Neural cell (in vitro differentiated cells): Measurements from ENCODE around the gene TRIM6. TPM values are rescaled to one million over a fixed set of nuclear protein-coding genes. Genes with fewer than 3 reads are reported as not detected.
"Not testable (repeated sequence)": the region's sequence is repeated elsewhere in the genome, so short reads cannot be mapped to it uniquely, and the experiment has no call there.

Experiments used
- H2AFZ ChIP-seq: fragments of 200-600, 300-800 bp; sonication (generic), shearing (Covaris generic); 2 replicates; pipeline ENCODE4 v1.6.0; 2014; ENCODE audit warnings: low read depth, mild to moderate bottlenecking, antibody characterized with exemption, low read length, moderate library complexity
- H3F3A ChIP-seq: fragments of 200-600 bp; shearing (Covaris generic); 2 replicates; pipeline ENCODE4 v1.6.1; 2016; ENCODE audit warnings: mild to moderate bottlenecking, moderate library complexity, mixed read lengths, antibody characterized with exemption, low read length; ENCODE audit not compliant: insufficient read depth, poor library complexity, severe bottlenecking
- H3K27ac ChIP-seq: fragments of 200-600, 300-800 bp; sonication (generic), shearing (Covaris generic); 2 replicates; pipeline ENCODE4 v1.5.1; 2014; ENCODE audit warnings: mild to moderate bottlenecking, low read length, moderate library complexity
- H3K27me3 ChIP-seq: fragments of 300-800, 200-600 bp; sonication (generic), shearing (Covaris generic); 2 replicates; pipeline ENCODE4 v1.6.0; 2014; ENCODE audit warnings: mild to moderate bottlenecking, low read depth, low read length, moderate library complexity; ENCODE audit not compliant: insufficient read depth
- H3K36me3 ChIP-seq: fragments of 300-800, 200-600 bp; sonication (generic), shearing (Covaris generic); 2 replicates; pipeline ENCODE4 v1.5.1; 2014; ENCODE audit warnings: mild to moderate bottlenecking, antibody characterized with exemption, low read length, moderate library complexity; ENCODE audit not compliant: insufficient read depth
- H3K4me2 ChIP-seq: fragments of 300-800, 200-600 bp; sonication (generic), shearing (Covaris generic); 2 replicates; pipeline ENCODE4 v1.6.0; 2014; ENCODE audit warnings: mild to moderate bottlenecking, low read length
- H3K4me3 ChIP-seq: fragments of 300-800, 200-600 bp; sonication (generic), shearing (Covaris generic); 2 replicates; pipeline ENCODE4 v1.5.1; 2014; ENCODE audit warnings: mild to moderate bottlenecking, low read length, moderate library complexity
- H3K79me2 ChIP-seq: fragments of 200-600 bp; shearing (Covaris generic); replicated peaks from 2 replicates; pipeline ENCODE4 v1.6.0; 2014; ENCODE audit warnings: mild to moderate bottlenecking, low read length, moderate library complexity; ENCODE audit not compliant: insufficient read depth
- H3K9ac ChIP-seq: fragments of 300-800, 200-600 bp; sonication (generic), shearing (Covaris generic); 2 replicates; pipeline ENCODE4 v1.6.1; 2016; ENCODE audit warnings: mild to moderate bottlenecking, low read length, mixed read lengths
- H3K9me2 ChIP-seq: fragments of 200-600 bp; shearing (Covaris generic); 2 replicates; pipeline ENCODE4 v1.6.1; 2016; ENCODE audit warnings: mild to moderate bottlenecking, low read length, mixed read lengths; ENCODE audit not compliant: insufficient read depth
- H3K9me3 ChIP-seq: fragments of 200-600, 300-800 bp; sonication (generic), shearing (Covaris generic); 2 replicates; pipeline ENCODE4 v1.6.1; 2016; ENCODE audit warnings: mild to moderate bottlenecking, mixed run types, low read length, moderate library complexity, mixed read lengths
- H4K20me1 ChIP-seq: fragments of 200-600 bp; shearing (Covaris generic); 2 replicates; pipeline ENCODE4 v1.6.1; 2016; ENCODE audit warnings: mild to moderate bottlenecking, mixed run types; ENCODE audit not compliant: insufficient read depth
- CTCF ChIP-seq: fragments of 450-650 bp; IDR thresholded peaks from 2 replicates; pipeline ENCODE4 v1.5.1; 2014; ENCODE audit warnings: antibody characterized with exemption, mild to moderate bottlenecking, moderate library complexity; ENCODE audit not compliant: poor library complexity, severe bottlenecking
- EP300 ChIP-seq: fragments of 450-650 bp; conservative IDR thresholded peaks from 2 replicates; pipeline ENCODE4 v1.6.1; 2014; ENCODE audit warnings: antibody characterized with exemption, mild to moderate bottlenecking, moderate library complexity; ENCODE audit not compliant: poor library complexity, severe bottlenecking
- EZH2 ChIP-seq: fragments of 200-600, 300-800 bp; shearing (Covaris generic), sonication (generic); IDR thresholded peaks from 2 replicates; pipeline ENCODE4 v1.6.1; 2014; ENCODE audit warnings: antibody characterized with exemption, low read length, borderline replicate concordance, mild to moderate bottlenecking; ENCODE audit not compliant: insufficient read depth, poor library complexity, severe bottlenecking
- MXI1 ChIP-seq: fragments of 450-650 bp; conservative IDR thresholded peaks from 2 replicates; pipeline ENCODE4 v1.6.1; 2014; ENCODE audit warnings: antibody characterized with exemption, mild to moderate bottlenecking; ENCODE audit not compliant: poor library complexity, severe bottlenecking
- POLR2AphosphoS5 ChIP-seq: IDR thresholded peaks from 2 replicates; pipeline ENCODE4 v1.6.1; 2012
- RAD21 ChIP-seq: fragments of 450-650 bp; conservative IDR thresholded peaks from 2 replicates; pipeline ENCODE4 v1.6.1; 2014; ENCODE audit warnings: antibody characterized with exemption, mild to moderate bottlenecking, moderate library complexity
- REST ChIP-seq: IDR thresholded peaks from 2 replicates; pipeline ENCODE4 v1.6.1; 2012; ENCODE audit warnings: borderline replicate concordance
- SMC3 ChIP-seq: fragments of 450-650 bp; conservative IDR thresholded peaks from 2 replicates; pipeline ENCODE4 v1.6.1; 2014; ENCODE audit warnings: antibody characterized with exemption, mild to moderate bottlenecking, moderate library complexity; ENCODE audit not compliant: poor library complexity
- TAF1 ChIP-seq: IDR thresholded peaks from 2 replicates; pipeline ENCODE4 v1.6.1; 2012; ENCODE audit warnings: low read depth
- polyA plus RNA-seq: library from polyadenylated mRNA; depleted of rRNA; stranded (reverse); fragments of >200 nt; gene quantifications from 2 replicates; pipeline ENCODE4 v1.2.3, GENCODE V29; 2014

The TRIM6 gene
- polyA plus RNA-seq, 1 donor from 2014 or later = not detected

DNA sequence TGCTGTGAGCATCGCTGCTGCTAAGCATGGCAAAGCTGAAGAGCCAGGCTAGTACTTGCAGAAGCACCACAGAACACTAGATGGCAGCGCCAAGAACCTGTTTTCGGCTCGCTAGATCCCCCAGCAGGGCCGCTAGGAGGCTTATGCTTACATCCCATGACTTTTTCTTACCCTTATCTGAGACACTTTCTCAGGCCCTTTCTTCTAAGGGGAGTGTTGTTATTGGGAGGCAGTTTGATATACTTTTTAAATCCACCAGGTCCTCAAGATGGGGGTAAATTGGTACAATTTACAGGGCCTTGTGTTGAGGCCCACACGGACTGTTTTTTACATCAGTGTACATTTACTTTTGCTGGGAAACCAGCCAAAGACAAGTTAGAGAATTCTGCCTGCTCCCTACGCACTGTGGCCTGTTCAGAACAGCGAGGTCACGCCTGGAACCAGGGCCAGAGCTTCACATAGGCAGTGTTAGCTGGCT, 4.0 kb downstream of the TRIM6 start:
- H3K9me2 ChIP-seq = no peaks in the 10 kb centered on the region
- H3K79me2 ChIP-seq = no peaks in the 10 kb centered on the region
- H2AFZ ChIP-seq = no peak overlapping the region
- no peak overlapping the region for H3K9ac ChIP-seq
- no peak overlapping the region for H3K27ac ChIP-seq
- no peak overlapping the region for H3K4me2 ChIP-seq
- no peaks in the 10 kb centered on the region for H3F3A ChIP-seq
- no peaks in the 10 kb centered on the region for H3K9me3 ChIP-seq
- H4K20me1 ChIP-seq = no peaks in the 10 kb centered on the region
- no peak overlapping the region for H3K4me3 ChIP-seq
- no peaks in the 10 kb centered on the region for H3K27me3 ChIP-seq
- H3K36me3 ChIP-seq = no peaks in the 10 kb centered on the region
- TF ChIP-seq EZH2 (no peak), TAF1 (no peak), SMC3 (peak; percentile 43), CTCF (peak; percentile 56), MXI1 (no peak), REST (no peak), EP300 (no peak), POLR2AphosphoS5 (no peak), RAD21 (peak; percentile 27)

GRCh38 chr11:5602791-5603190, 6.4 kb downstream of the TRIM6 start:
- not testable (repeated sequence) for H3F3A ChIP-seq, H3K27me3 ChIP-seq, H3K36me3 ChIP-seq, H3K9ac ChIP-seq, H2AFZ ChIP-seq, H3K9me2 ChIP-seq, H3K9me3 ChIP-seq, H3K79me2 ChIP-seq, H4K20me1 ChIP-seq, H3K4me2 ChIP-seq, H3K27ac ChIP-seq, H3K4me3 ChIP-seq

GRCh38 chr11:5603326-5603725, 6.9 kb downstream of the TRIM6 start:
- H3K4me2 ChIP-seq = no peak overlapping the region

More at GRCh38 chr11:5603326-5603725, 6.9 kb downstream of the TRIM6 start:
- TF ChIP-seq EZH2 (no peak), SMC3 (no peak), EP300 (no peak), POLR2AphosphoS5 (no peak), REST (no peak), MXI1 (no peak), CTCF (no peak), RAD21 (no peak), TAF1 (no peak)
- Histone ChIP-seq H3K9me3 (no peaks in the 10 kb centered on the region), H2AFZ (no peak overlapping the region), H4K20me1 (no peaks in the 10 kb centered on the region), H3K27ac (no peak overlapping the region), H3K79me2 (no peaks in the 10 kb centered on the region), H3K36me3 (no peaks in the 10 kb centered on the region), H3K4me3 (no peak overlapping the region), H3K9ac (no peak overlapping the region), H3F3A (no peaks in the 10 kb centered on the region), H3K9me2 (no peaks in the 10 kb centered on the region), H3K27me3 (no peaks in the 10 kb centered on the region)
